GM18526 (cell line): Measurements from ENCODE around the gene SHANK1.

Experiments
- POLR2A ChIP-seq: IDR thresholded peaks from 3 replicates; pipeline ENCODE4 v1.6.1; 2011; ENCODE audit not compliant: insufficient read length; ENCODE audit errors: extremely low read depth

Gene SHANK1

DNA sequence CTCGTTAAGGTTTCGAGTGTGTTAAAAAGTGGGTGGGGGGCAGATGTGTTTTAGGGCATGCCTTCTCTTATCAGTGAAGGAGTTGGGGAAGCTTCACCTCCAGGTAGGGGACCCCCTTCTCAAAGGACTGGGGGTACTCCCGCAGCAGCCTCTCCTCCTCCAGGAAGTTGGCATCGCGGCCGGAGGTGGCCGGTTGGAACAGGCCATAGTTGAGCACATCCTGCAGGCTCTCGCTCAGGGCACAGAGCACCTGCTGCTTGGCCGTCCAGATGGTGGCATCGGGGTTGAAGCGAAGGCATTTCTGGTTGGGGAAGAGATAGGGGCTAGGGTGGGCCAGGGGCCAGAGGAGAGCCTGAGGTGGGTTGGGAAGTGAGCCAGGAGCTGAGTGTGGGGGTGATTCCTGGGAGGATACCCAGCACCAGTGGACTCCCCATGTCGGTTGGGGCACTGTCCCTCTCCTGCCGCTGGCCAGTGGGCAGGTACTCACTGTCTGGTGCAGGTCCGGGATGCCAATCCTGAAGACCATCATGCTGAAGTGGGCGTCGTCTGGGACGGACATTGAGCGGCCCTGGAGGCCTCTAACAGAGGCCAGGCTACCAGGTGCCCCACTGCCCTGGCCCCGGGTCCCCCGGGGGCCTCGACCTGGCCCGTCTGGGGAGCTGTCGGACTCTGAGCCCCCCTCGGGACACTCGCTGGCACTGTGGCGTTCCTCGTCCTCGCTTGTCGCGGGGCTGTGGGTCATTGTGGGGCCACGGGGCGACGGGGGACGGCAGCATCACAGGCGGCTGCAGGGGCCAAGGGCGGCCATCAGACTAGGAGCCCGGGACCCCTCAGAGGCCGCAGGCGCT is 3.2 kb downstream of the SHANK1 start:
- no peak for TF ChIP-seq POLR2A

DNA sequence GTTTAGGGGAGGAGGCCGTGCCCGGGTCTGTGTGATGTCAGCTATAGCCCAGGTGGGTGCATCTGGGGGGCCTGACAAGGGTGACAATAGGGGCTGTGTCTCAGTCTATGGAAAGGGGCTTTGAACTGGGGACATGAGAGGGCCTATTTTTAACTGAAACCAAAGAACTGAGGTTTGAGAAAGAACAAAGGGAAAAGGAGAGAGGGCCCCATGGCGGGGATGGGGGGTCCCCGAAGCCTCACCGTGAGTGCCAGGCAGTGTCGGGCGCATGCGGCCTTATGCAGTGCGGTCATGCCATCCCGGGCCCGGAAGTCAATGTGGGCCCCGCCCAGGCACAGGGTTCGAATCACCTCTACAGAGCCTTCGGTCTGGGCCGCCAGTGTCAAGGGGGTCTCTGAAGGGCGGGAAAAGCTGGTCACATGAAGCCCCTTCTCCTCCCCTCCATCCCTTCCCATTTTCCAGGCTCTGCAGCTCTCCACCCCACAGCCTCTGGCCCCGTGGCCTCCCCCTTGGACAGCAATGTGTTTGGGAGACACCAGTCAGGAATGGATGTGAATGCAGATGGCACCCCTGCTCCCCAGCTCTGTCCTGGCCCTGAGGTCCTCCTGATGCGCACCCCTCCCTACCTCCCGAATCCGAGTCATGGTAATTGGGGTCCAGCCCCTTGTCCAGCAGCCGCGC is 5.9 kb downstream of the SHANK1 start:
- no peak for TF ChIP-seq POLR2A

DNA sequence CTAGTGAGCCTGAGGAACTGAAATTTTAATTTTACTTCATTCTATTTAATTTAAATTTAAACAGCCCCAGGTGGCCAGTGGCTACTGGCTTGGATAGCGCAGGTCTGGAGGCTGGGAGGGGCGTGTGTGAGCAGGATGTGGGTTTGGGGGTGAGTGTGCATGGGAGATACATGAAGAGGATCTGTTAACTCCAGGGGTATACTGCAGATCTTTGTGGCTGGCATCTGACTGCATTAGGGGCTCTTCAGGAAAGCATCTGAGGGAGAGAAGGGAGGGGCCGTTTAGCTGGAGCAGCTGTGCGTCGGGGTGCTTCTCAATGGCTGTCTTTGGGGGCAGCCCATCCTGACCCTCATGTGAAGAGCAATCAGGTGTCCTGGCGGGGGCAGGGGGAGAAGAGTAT is 6.8 kb downstream of the SHANK1 start:
- no peak for TF ChIP-seq POLR2A

DNA sequence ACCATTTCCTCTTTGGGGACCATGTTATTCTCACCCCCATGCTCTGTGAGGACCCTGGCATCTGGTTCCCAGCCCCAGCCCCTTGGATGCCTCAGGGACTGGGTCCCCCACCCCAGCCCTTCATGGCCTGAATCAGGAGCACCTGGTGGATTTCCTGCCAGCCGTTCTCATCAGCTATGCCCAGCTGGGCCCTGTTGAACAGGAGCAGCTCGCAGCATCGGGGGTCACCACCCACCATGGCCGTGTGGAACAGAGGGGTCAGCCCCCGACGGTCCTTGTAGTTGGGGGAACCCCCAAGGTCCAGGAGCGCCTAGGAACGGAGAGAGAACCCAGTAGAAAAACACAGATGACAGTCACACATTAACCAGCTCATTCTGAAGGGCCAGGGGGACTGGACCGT is 7.8 kb downstream of the SHANK1 start:
- TF ChIP-seq POLR2A, result no peak

DNA sequence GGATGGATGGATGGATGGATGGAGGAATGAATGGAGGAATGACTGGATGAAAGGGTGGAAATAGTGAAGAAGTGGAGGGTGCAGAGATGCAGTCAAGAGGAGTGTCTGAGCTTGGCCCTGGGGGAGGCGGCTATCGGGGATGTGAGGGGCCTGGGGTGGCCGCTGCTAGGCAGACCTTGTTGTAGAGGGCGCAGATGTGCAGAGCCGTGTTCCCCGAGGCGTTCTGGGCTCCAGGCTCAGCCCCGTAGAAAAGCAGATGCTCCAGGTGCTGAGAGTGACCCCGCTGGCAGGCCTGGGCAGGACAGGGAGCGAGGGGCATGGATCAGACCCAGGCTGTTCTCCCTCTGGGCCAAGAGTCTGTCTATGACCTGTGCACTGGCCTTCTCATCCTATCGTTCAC is 8.4 kb downstream of the SHANK1 start:
- TF ChIP-seq POLR2A, result no peak

DNA sequence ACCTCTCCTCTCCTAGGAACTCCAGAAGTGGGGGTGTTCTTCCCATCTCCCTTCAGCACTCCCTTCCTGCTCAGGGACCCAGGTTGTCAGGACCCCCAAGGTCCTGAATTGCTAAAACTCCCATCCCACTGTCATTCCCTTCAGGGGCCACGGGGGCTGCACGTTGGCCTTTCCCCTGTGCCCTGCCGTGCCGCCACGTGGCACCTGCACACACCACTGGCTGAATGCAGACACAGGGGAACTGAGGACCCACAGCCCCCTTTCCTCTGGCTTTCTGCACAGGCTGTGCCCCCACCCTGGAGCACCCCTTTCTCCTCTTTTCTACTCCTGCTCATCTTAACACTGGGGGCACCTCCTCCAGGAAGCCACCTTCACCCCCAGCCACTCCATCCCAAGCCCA is 9.0 kb downstream of the SHANK1 start:
- no peak for TF ChIP-seq POLR2A

DNA sequence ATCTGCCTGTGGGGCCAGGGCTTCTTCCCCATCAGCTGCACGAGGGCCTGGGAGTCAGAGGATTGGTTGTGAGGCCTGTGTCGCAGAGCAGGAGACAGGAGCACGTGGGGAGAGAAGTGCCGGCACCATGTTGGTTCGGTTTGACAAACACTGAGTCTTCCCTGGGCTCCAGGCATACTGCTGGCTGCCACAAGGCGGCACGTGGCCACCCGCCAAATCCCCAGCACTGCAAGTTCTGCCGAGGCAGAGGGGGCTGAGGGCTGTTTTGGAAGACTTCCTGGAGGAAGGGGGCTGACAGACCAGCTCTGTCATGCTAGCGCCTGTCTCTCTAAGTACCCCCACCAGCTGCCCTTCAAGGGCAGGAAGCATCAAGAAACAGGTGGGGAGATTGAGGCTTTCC is 9.5 kb downstream of the SHANK1 start:
- no peak for TF ChIP-seq POLR2A

DNA sequence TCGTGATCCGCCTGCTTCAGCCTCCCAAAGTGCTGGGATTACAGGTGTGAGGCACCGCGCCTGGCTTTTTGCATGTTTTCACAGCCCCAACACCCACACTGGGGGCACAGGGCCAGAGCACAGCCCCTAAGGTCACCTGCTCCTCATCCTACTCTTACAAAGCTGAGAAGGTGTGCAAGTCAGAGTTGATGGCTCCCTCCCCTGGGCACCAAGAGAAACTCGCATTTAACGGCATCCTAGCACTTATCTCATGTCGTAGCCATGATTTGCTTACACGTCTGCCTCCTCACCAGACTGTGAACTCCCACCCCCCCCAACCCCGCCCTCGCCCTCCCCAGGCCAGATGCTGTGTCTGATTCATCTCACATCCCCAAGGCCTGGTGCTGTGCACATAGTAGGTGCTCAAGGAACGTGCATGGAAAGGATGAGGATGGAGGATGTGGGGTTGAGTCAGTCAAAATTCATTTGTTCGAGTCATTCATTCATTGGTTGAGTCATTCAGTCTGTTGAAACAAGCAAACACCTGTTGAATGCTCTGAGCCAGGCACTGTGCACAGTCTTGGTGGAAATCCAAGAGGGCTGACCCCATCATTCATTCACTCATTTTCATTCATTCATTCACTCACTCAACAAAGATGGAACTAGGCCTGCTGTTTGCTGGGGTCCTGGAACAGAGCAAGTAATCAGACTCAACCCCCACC is 11.3 kb downstream of the SHANK1 start:
- TF ChIP-seq POLR2A, result no peak

DNA sequence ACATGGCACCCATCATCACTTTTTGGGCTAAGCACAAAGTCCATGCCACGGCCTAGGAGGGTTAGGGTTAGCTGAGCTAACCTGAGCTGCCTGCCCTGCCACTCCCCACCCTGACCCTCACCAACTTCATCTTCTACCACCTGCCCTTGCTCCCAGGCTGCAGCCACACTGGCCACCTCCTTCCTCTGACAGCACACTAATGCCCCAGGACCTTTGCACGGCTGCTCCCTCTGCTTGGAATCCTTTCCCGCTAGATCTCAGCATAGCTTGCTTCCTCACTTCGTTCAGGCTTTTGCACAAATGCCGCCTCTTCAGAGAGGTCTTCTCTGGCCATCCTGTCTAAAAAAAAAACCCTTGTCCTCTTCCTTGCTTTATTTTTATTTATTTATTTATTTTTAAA is 13.2 kb downstream of the SHANK1 start:
- no peak for TF ChIP-seq POLR2A

DNA sequence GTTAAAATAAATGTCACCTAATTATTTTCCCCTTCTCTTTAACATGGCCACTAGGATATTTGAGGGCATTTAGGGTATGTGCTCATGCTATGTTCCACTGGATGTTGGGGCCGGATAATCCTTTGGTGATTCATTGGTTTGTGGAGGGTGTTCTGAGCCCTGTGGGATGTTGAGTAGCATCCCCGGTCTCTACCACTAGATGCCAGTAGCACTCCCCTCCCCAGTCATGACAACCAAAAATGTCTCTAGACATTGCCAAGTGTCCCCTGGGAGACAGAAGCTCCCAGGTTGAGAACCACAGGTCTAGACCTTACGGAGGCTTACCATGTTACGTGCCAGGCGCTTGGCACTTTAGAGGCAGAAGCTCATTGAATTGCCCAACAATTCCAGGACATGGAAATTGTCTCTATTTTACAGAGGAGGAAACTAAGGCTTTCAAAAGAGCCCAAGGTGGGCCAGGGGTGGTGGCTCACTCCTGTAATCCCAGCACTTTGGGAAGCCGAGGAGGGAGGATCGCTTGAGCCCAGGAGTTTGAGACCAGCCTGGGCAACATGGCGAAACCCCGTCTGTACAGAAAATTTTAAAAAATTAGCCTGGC is 14.1 kb downstream of the SHANK1 start:
- TF ChIP-seq POLR2A, result no peak

DNA sequence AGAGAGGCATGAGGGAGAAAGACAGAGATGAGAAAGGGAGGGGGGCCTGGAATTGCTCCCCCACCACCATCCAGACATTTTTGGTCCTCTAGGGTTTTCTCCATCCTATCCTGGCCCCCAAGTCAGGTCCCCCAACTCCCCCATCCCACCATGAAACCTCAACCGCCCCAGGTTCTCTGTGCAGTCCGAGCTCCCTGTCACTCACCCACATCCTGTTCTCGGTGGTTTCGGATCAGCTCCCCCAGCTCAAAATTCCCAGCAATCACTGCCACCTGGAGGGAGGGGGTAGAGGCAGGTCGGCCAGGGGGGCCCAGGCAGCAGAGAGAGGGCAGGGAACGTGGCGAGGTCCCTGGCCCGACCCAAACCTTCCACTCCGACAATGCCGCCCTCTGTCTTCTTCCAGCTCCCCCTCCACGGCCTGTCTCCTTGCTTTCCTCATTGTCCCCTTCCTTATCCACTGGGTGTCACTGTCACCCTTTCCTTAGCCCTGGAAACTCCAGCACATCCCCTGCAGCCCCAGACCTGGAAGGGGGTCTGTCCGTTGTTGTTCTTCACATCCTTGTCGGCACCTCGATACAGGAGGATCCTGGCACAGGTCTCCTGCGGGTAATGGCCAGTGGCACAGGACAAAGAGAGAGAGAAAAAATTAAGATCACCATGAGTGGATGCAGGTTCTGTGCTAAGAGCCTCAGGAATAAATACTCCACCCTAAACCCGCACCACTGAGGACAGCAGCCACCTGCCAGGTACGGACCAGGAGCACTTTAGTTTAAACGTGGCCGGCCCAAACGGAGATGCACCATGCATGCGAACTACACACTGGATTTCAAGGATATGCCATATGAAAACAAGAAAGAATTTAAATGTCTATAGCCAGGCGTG is 15.4 kb downstream of the SHANK1 start:
- no peak for TF ChIP-seq POLR2A

DNA sequence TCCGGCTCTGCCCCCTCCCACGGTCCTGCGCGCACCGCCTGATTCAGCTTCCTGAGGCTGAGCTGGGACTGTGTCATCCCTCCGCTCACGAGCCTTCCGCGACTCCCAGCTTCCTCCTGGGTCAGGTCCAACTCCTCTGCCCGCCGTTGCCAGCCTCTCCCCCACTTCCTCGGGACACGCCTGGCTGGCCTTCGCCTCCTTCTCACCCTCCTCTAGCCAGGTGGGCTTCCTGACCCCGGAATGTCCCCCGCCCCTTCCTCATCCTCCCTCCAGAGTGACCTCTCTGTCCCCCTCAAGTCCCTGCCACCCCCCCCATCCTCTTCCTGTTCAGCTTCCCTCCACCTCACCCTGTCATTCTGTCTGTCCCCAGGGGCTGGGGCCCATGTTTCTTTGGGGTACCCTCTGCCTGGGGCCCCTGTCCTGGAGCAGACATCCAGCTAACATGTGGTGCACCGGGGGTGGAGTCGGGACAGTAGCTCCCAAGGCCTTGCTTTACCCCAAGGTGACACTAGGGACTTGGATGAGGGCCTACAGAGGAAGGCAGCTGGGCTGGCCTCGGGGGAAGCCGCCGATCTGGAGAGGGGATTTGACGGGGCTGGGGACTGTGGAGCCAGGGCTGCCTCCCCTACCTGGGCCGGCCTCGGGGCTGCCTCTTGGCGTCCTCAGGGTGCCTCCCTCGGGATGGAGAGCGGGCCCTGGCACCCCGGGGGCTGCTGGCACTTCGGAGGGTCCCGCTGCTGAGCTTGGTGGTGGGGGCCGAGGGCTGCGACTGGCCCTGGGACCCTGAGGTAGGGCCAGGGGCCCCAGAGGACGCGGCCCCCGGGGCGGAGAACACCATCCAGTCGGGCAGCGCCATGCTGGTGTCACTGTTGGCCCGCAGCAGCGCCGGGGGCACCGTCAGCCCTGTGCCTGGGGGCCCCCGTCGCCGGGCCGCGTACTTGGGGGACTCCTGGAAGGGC is 16.5 kb downstream of the SHANK1 start:
- no peak for TF ChIP-seq POLR2A

DNA sequence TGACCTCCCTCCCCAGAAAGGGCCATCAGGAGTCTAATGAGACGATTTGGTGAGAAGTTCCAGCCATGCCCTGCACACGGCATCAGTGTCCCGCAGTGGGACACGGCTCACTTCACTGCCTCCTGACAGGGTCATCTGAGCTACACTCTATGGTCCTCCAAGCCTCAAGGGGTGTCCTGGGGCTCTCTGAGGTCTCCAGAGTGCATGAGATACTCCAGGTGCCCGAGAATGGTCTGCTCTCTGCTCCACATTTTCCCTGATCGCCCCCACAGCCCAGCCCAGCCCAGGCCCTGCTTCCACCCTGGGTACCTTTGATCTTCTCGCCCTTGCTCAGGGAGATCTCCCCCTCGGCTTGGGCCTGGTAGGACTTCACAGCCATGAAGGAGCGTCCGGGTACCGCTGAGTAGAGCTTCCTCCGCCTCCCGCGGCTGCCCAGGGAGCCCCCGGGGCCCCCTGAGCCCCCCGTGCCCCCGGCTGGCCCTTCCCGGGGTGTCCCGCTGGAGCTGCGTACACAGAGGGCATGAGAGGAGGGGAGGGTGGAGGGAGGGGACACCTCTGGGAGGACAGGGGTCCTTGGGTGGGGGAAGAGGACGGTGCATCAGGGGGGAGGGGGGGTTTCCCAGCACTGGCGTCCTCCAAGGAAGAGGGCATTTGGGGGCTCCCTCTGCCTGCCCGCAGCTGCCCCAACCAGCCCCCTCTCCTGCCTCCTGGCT is 17.3 kb downstream of the SHANK1 start:
- TF ChIP-seq POLR2A, result no peak
